ENCODE results near the gene PLXNB2.
A peak's percentile ranks its signal among the peaks of the same experiment; 100 is the strongest.

PLXNB2 gene

DNA sequence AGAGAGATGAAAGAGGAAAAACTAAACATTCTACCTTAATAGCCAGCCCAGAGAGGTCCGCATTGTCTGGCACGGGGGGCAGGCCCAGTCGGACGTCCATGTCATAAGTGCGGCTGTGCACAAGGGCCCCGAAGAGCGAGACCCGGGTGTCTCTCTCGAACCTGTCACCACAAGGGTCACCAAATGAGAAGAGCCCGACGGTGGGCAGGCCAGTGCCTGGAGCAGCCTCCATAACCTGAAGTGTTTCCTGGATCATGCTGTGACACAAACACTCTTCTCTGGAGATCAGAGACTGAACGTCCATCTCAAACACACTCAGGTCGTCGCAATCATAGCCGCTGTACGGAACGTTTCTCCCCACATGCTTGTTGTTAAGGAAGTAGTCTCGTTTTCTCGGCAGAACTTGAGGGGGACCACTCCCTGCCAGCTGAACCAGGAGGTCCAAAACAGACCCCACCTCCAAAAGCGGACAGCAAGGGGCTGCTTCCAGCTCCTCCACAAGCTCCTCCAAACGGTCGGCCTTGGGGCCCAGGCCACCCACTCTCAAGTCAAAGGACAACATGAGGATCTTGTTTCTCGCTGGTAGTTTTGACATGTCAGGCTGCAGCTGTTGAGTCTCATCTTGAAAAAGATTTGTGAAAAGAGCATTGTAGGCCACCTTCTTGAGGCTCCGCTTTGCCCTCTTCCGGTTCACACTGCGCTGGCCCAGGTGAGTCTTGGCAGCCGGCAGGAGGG lies 63.6 kb downstream of the PLXNB2 start:
- TF ChIP-seq ZNF341 (tag by site-specific recombination; IDR thresholded peaks at IDR 0.05; ENCODE audit: low read depth) (peak; percentile 97), ZNF707 (tag by site-specific recombination; IDR thresholded peaks at IDR 0.05) (no peak), SCRT2 (tag by site-specific recombination; IDR thresholded peaks at IDR 0.05) (0 out of 2 replicates have a peak, but pooled peaks have one; percentile 21), ZNF394 (tag by site-specific recombination; IDR thresholded peaks at IDR 0.05; ENCODE audit: borderline replicate concordance) (peak; percentile 32; the same call in 1 of the 2 replicates), ZNF558 (tag by site-specific recombination; IDR thresholded peaks at IDR 0.05) (no peak), SP2 (tag by site-specific recombination; IDR thresholded peaks at IDR 0.05) (peak; percentile 28), ZEB2 (tag by site-specific recombination; IDR thresholded peaks at IDR 0.05) (no peak), KLF8 (tag by site-specific recombination; IDR thresholded peaks at IDR 0.05) (no peak)
- TF ChIP-seq, protein P1, sequence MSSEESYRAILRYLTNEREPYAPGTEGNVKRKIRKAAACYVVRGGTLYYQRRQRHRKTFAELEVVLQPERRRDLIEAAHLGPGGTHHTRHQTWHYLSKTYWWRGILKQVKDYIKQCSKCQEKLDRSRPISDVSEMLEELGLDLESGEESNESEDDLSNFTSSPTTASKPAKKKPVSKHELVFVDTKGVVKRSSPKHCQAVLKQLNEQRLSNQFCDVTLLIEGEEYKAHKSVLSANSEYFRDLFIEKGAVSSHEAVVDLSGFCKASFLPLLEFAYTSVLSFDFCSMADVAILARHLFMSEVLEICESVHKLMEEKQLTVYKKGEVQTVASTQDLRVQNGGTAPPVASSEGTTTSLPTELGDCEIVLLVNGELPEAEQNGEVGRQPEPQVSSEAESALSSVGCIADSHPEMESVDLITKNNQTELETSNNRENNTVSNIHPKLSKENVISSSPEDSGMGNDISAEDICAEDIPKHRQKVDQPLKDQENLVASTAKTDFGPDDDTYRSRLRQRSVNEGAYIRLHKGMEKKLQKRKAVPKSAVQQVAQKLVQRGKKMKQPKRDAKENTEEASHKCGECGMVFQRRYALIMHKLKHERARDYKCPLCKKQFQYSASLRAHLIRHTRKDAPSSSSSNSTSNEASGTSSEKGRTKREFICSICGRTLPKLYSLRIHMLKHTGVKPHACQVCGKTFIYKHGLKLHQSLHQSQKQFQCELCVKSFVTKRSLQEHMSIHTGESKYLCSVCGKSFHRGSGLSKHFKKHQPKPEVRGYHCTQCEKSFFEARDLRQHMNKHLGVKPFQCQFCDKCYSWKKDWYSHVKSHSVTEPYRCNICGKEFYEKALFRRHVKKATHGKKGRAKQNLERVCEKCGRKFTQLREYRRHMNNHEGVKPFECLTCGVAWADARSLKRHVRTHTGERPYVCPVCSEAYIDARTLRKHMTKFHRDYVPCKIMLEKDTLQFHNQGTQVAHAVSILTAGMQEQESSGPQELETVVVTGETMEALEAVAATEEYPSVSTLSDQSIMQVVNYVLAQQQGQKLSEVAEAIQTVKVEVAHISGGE (tag by site-specific recombination; conservative IDR thresholded peaks at IDR 0.05; ENCODE audit: low read depth): peak; percentile 76
- TF ChIP-seq, protein P2, sequence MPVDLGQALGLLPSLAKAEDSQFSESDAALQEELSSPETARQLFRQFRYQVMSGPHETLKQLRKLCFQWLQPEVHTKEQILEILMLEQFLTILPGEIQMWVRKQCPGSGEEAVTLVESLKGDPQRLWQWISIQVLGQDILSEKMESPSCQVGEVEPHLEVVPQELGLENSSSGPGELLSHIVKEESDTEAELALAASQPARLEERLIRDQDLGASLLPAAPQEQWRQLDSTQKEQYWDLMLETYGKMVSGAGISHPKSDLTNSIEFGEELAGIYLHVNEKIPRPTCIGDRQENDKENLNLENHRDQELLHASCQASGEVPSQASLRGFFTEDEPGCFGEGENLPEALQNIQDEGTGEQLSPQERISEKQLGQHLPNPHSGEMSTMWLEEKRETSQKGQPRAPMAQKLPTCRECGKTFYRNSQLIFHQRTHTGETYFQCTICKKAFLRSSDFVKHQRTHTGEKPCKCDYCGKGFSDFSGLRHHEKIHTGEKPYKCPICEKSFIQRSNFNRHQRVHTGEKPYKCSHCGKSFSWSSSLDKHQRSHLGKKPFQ (tag by site-specific recombination; IDR thresholded peaks at IDR 0.05): peak; percentile 53; the same call in 1 of the 2 replicates
- H3K9me3 ChIP-seq (ENCODE audit: control insufficient read depth, insufficient read depth, low read depth, low read length): no peaks in the 10 kb centered on the region
- H3K4me1 ChIP-seq (ENCODE audit: control insufficient read depth, insufficient read depth, low read length): peaks cover 3% of the 10 kb centered on the region; the same call in 1 of the 2 replicates
- peak overlapping the region; percentile 97 for H3K4me3 ChIP-seq (ENCODE audit: low read depth, low read length)
- H3K36me3 ChIP-seq (ENCODE audit: control insufficient read depth in 2 of 2, insufficient read depth in 1 of 2, low read length in 2 of 2): peaks cover 18 to 53% of the 10 kb centered on the region in 2 experiments; a peak in 2 of 3 replicates
- POLR2A ChIA-PET: interaction anchor here (0.6 to 2.2 kb wide), 13 partner anchors 11 to 382 kb away, joined by 3 to 7 read pairs (median 4); partner anchors contain the start of genes DENND6B, LMF2, NCAPH2 and PLXNB2
- CTCF ChIA-PET: interaction anchor here (0.6 to 2.0 kb wide), 10 partner anchors 11 to 359 kb away, joined by 3 to 13 read pairs (median 4); partner anchors contain the start of gene PLXNB2
- peak overlapping the region; percentile 87 for H3K27ac ChIP-seq (ENCODE audit: extremely low read depth, low read depth, low read length)

DNA sequence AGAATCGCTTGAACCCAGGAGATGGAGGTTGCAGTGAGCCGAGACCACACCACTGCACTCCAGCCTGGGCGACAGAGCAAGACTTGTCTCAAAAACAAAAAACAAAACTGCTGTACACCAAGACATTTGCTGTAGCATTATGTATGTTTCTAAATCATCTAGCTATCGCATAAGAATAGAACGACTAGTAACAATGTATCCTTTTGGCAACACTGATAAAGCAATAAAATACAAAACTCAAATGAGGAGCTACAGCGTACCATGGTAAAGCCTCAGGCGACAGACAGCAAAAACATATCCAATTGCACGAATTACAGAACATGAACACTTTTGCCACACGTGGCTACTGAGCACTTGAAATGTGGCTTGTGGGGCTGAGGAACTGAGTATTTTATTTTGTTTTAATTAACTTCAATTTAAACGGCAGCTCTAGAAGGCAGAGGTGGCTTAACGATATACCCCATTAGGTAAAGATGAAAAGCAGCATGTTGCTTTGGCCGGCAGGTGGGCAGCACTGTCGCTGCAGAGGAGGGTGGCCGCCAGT lies 65.0 kb downstream of the PLXNB2 start:
- peaks cover 25 to 49% of the 10 kb centered on the region in 2 experiments; a peak in 2 of 3 replicates for H3K36me3 ChIP-seq (ENCODE audit: control insufficient read depth in 2 of 2, insufficient read depth in 1 of 2, low read length in 2 of 2)
- H3K27ac ChIP-seq (ENCODE audit: extremely low read depth, low read depth, low read length): peak overlapping the region; percentile 0; the same call in 1 of the 2 replicates
- ChIA-PET POLR2A (interaction anchor here (0.6 to 2.2 kb wide), 6 partner anchors 10 to 266 kb away, joined by 3 to 7 read pairs (median 4); partner anchors contain the start of genes LMF2, NCAPH2 and PLXNB2), CTCF (interaction anchor here (0.6 to 3.6 kb wide), 23 partner anchors 9 to 378 kb away, joined by 3 to 25 read pairs (median 4); partner anchors contain the start of genes HDAC10, PLXNB2 and SCO2)
- H3K4me1 ChIP-seq (ENCODE audit: control insufficient read depth, insufficient read depth, low read length): peaks cover 3% of the 10 kb centered on the region; the same call in 1 of the 2 replicates
- peak overlapping the region; percentile 36 for H3K4me3 ChIP-seq (ENCODE audit: low read depth, low read length)
- no peaks in the 10 kb centered on the region for H3K9me3 ChIP-seq (ENCODE audit: control insufficient read depth, insufficient read depth, low read depth, low read length)
- TF ChIP-seq ZNF223 (tag by site-specific recombination; IDR thresholded peaks at IDR 0.05) (no peak), OSR2 (tag by site-specific recombination; IDR thresholded peaks at IDR 0.05) (peak; percentile 82), YY2 (tag by site-specific recombination; IDR thresholded peaks at IDR 0.05) (no peak), FEZF1 (tag by site-specific recombination; IDR thresholded peaks at IDR 0.05) (peak; percentile 32; the same call in 1 of the 2 replicates), KLF10 (tag by site-specific recombination; IDR thresholded peaks at IDR 0.05) (0 out of 2 replicates have a peak, but pooled peaks have one; percentile 28), ZNF366 (tag by site-specific recombination; conservative IDR thresholded peaks at IDR 0.05) (peak; percentile 33; the same call in 1 of the 2 replicates), ZEB2 (tag by site-specific recombination; IDR thresholded peaks at IDR 0.05) (peak; percentile 26; the same call in 1 of the 2 replicates), ZNF610 (tag by site-specific recombination; IDR thresholded peaks at IDR 0.05; ENCODE audit: borderline replicate concordance) (peak; percentile 89; the same call in 1 of the 2 replicates), ZNF544 (tag by site-specific recombination; IDR thresholded peaks at IDR 0.05) (no peak), ZBTB8A (tag by site-specific recombination; IDR thresholded peaks at IDR 0.05) (peak; percentile 11; the same call in 1 of the 2 replicates), BCL11A (tag by site-specific recombination; IDR thresholded peaks at IDR 0.05; ENCODE audit: low read depth) (0 out of 2 replicates have a peak, but pooled peaks have one; percentile 15), ZNF596 (tag by site-specific recombination; IDR thresholded peaks at IDR 0.05) (no peak)
- TF ChIP-seq, protein P3, sequence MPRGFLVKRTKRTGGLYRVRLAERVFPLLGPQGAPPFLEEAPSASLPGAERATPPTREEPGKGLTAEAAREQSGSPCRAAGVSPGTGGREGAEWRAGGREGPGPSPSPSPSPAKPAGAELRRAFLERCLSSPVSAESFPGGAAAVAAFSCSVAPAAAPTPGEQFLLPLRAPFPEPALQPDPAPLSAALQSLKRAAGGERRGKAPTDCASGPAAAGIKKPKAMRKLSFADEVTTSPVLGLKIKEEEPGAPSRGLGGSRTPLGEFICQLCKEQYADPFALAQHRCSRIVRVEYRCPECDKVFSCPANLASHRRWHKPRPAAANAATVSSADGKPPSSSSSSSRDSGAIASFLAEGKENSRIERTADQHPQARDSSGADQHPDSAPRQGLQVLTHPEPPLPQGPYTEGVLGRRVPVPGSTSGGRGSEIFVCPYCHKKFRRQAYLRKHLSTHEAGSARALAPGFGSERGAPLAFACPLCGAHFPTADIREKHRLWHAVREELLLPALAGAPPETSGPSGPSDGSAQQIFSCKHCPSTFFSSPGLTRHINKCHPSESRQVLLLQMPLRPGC (tag by site-specific recombination; IDR thresholded peaks at IDR 0.05): peak; percentile 44; the same call in 1 of the 2 replicates
- TF ChIP-seq, protein P4, sequence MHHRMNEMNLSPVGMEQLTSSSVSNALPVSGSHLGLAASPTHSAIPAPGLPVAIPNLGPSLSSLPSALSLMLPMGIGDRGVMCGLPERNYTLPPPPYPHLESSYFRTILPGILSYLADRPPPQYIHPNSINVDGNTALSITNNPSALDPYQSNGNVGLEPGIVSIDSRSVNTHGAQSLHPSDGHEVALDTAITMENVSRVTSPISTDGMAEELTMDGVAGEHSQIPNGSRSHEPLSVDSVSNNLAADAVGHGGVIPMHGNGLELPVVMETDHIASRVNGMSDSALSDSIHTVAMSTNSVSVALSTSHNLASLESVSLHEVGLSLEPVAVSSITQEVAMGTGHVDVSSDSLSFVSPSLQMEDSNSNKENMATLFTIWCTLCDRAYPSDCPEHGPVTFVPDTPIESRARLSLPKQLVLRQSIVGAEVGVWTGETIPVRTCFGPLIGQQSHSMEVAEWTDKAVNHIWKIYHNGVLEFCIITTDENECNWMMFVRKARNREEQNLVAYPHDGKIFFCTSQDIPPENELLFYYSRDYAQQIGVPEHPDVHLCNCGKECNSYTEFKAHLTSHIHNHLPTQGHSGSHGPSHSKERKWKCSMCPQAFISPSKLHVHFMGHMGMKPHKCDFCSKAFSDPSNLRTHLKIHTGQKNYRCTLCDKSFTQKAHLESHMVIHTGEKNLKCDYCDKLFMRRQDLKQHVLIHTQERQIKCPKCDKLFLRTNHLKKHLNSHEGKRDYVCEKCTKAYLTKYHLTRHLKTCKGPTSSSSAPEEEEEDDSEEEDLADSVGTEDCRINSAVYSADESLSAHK (tag by site-specific recombination; IDR thresholded peaks at IDR 0.05): peak; percentile 68

All from HEK293 (cell line).